NCI-H2171 (cell line): ENCODE measurements around the gene PCSK7.
A peak's percentile ranks its signal among the peaks of the same experiment; 100 is the strongest.

Source experiments
- DNase-seq: peaks from one replicate; lab custom pipeline; 2025; lab: John Stamatoyannopoulos, UW

The PCSK7 gene

GRCh38 chr11:117230999-117231841, 653 bp downstream of the PCSK7 start:
- no peak for DNase-seq

GRCh38 chr11:117230286-117230961, 1.4 kb downstream of the PCSK7 start:
- no peak for DNase-seq

- no peak for DNase-seq
Measured at GRCh38 chr11:117229931-117230285, 2.0 kb downstream of the PCSK7 start.

GRCh38 chr11:117229411-117229810, 2.5 kb downstream of the PCSK7 start:
- no peak for DNase-seq

GRCh38 chr11:117228091-117228490, 3.8 kb downstream of the PCSK7 start:
- DNase-seq, result no peak

- peak; percentile 53 for DNase-seq
Measured at GRCh38 chr11:117226388-117227385, 5.2 kb downstream of the PCSK7 start.

- DNase-seq, result no peak
Measured at GRCh38 chr11:117225553-117226170, 6.2 kb downstream of the PCSK7 start.

- no peak for DNase-seq
Measured at GRCh38 chr11:117223741-117224689, 7.9 kb downstream of the PCSK7 start.

- no peak for DNase-seq
Measured at GRCh38 chr11:117222991-117223740, 8.7 kb downstream of the PCSK7 start.

GRCh38 chr11:117221775-117222517, 9.9 kb downstream of the PCSK7 start:
- peak; percentile 60 for DNase-seq

- DNase-seq, result peak; percentile 5
Measured at GRCh38 chr11:117220999-117221774, 10.7 kb downstream of the PCSK7 start.

- DNase-seq, result no peak
Measured at GRCh38 chr11:117220568-117220967, 11.3 kb downstream of the PCSK7 start.

- no peak for DNase-seq
Measured at GRCh38 chr11:117219995-117220394, 11.9 kb downstream of the PCSK7 start.

- no peak for DNase-seq
Measured at GRCh38 chr11:117219455-117219854, 12.4 kb downstream of the PCSK7 start.

- no peak for DNase-seq
Measured at GRCh38 chr11:117219001-117219400, 12.9 kb downstream of the PCSK7 start.

- DNase-seq, result no peak
Measured at GRCh38 chr11:117218133-117218915, 13.5 kb downstream of the PCSK7 start.
